Fibroblast of lung (primary cell): ENCODE measurements around the gene P2RX6.

Source experiments
- EZH2 ChIP-seq: IDR thresholded peaks from 2 replicates; pipeline ENCODE4 v1.5.1; 2012; ENCODE audit warnings: low read length, control low read depth, mild to moderate bottlenecking; ENCODE audit errors: missing control alignments
- TF ChIP-seq, protein P1 (sequence below), 2 donors: IDR thresholded peaks in 1 of 2; conservative IDR thresholded peaks in 1 of 2; 1 replicate in 1 of 2; 2 replicates in 1 of 2; pipeline ENCODE4 v1.5.1; 2011 to 2012; ENCODE audit warnings: low read length in 2 of 2, control low read depth in 1 of 2, inconsistent platforms in 1 of 2, low read depth in 1 of 2, mild to moderate bottlenecking in 1 of 2

DNA sequence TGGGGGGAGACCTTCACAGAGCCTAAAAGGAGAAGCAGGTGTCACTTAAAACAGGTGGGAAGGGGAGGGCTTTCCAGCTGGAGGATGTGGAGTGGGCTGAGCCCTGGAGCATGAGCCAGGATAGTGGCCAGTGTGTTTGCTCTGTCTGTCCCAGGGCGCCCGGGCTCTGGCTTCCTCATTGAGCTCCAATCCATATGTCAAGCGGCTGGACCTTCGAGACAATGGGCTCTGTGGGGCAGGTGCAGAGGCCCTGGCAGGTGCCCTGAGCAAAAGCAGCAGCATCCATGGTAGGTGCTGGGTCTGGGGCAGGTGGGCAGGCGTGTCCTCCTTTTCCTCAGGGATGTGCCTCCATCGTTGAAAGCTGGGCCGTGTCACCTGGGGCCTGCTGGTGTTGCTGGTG lies 32.8 kb downstream of the P2RX6 start:
- TF ChIP-seq, protein P1, sequence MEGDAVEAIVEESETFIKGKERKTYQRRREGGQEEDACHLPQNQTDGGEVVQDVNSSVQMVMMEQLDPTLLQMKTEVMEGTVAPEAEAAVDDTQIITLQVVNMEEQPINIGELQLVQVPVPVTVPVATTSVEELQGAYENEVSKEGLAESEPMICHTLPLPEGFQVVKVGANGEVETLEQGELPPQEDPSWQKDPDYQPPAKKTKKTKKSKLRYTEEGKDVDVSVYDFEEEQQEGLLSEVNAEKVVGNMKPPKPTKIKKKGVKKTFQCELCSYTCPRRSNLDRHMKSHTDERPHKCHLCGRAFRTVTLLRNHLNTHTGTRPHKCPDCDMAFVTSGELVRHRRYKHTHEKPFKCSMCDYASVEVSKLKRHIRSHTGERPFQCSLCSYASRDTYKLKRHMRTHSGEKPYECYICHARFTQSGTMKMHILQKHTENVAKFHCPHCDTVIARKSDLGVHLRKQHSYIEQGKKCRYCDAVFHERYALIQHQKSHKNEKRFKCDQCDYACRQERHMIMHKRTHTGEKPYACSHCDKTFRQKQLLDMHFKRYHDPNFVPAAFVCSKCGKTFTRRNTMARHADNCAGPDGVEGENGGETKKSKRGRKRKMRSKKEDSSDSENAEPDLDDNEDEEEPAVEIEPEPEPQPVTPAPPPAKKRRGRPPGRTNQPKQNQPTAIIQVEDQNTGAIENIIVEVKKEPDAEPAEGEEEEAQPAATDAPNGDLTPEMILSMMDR (conservative IDR thresholded peaks at IDR 0.05 in 1 of 2, IDR thresholded peaks at IDR 0.05 in 1 of 2; ENCODE audit: low read depth in 1 of 2, low read length in 2 of 2), result no peak
- TF ChIP-seq EZH2, result no peak
